ENCODE measurements around the gene GLA. TPM values are rescaled to one million over a fixed set of nuclear protein-coding genes. Genes with fewer than 3 reads are reported as not detected.
A peak's percentile ranks its signal among the peaks of the same experiment; 100 is the strongest.

GLA gene
- total RNA-seq, 1 experiment from 2014 or later, result 115 TPM

- DNase-seq (ENCODE audit: low read depth, low spot score), result no peak
- POLR2A ChIA-PET, result no interaction called here
- Histone ChIP-seq H3K27me3 (ENCODE audit: control insufficient read depth, insufficient read depth, low read length) (no peaks in the 10 kb centered on the region), H3K27ac (ENCODE audit: low read length) (no peak overlapping the region), H3K9me3 (ENCODE audit: control insufficient read depth, insufficient read depth, low read depth, low read length) (no peaks in the 10 kb centered on the region), H3K4me3 (ENCODE audit: low read depth in 2 of 2, low read length in 2 of 2) (no peak overlapping the region), H3K4me1 (ENCODE audit: control insufficient read depth, insufficient read depth, low read length) (peaks cover 13% of the 10 kb centered on the region), H3K36me3 (ENCODE audit: control insufficient read depth, insufficient read depth, low read length) (peaks cover 12% of the 10 kb centered on the region)
- no TSS peak for BruUV-seq (replicated peaks)
- TF ChIP-seq SIN3A (IDR thresholded peaks at IDR 0.05; ENCODE audit: borderline replicate concordance, insufficient read depth, low read depth, low read length) (no peak), POLR2AphosphoS5 (IDR thresholded peaks at IDR 0.05; ENCODE audit: low read depth, low read length) (no peak), TCF7L2 (IDR thresholded peaks at IDR 0.05; ENCODE audit: low read depth, low read length) (no peak), CTCF (IDR thresholded peaks at IDR 0.05) (no peak)
- TF ChIP-seq, protein P1, sequence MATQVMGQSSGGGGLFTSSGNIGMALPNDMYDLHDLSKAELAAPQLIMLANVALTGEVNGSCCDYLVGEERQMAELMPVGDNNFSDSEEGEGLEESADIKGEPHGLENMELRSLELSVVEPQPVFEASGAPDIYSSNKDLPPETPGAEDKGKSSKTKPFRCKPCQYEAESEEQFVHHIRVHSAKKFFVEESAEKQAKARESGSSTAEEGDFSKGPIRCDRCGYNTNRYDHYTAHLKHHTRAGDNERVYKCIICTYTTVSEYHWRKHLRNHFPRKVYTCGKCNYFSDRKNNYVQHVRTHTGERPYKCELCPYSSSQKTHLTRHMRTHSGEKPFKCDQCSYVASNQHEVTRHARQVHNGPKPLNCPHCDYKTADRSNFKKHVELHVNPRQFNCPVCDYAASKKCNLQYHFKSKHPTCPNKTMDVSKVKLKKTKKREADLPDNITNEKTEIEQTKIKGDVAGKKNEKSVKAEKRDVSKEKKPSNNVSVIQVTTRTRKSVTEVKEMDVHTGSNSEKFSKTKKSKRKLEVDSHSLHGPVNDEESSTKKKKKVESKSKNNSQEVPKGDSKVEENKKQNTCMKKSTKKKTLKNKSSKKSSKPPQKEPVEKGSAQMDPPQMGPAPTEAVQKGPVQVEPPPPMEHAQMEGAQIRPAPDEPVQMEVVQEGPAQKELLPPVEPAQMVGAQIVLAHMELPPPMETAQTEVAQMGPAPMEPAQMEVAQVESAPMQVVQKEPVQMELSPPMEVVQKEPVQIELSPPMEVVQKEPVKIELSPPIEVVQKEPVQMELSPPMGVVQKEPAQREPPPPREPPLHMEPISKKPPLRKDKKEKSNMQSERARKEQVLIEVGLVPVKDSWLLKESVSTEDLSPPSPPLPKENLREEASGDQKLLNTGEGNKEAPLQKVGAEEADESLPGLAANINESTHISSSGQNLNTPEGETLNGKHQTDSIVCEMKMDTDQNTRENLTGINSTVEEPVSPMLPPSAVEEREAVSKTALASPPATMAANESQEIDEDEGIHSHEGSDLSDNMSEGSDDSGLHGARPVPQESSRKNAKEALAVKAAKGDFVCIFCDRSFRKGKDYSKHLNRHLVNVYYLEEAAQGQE (IDR thresholded peaks at IDR 0.05; ENCODE audit: insufficient read depth in 1 of 2, low read depth in 2 of 2, low read length in 1 of 2), result no peak
- in situ Hi-C loops (cut with HindIII; ENCODE audit: low pct_unique_long_range_greater_than_20kb, low sequenced_read_pairs), result no loop called here
- intact Hi-C loops (cut with micrococcal nuclease; ENCODE audit: unreplicated experiment), result loop anchor here (10.0 kb wide), 1 partner anchor 178 kb away; no protein-coding TSS in a partner anchor
- CTCF ChIA-PET, result interaction anchor here (0.6 kb wide), 1 partner anchor 214 kb away, joined by 4 read pairs; no protein-coding TSS in a partner anchor
- ATAC-seq, result no peak
Observed at GRCh38 chrX:101416691-101417090, 9.0 kb upstream of the GLA start.

DNA sequence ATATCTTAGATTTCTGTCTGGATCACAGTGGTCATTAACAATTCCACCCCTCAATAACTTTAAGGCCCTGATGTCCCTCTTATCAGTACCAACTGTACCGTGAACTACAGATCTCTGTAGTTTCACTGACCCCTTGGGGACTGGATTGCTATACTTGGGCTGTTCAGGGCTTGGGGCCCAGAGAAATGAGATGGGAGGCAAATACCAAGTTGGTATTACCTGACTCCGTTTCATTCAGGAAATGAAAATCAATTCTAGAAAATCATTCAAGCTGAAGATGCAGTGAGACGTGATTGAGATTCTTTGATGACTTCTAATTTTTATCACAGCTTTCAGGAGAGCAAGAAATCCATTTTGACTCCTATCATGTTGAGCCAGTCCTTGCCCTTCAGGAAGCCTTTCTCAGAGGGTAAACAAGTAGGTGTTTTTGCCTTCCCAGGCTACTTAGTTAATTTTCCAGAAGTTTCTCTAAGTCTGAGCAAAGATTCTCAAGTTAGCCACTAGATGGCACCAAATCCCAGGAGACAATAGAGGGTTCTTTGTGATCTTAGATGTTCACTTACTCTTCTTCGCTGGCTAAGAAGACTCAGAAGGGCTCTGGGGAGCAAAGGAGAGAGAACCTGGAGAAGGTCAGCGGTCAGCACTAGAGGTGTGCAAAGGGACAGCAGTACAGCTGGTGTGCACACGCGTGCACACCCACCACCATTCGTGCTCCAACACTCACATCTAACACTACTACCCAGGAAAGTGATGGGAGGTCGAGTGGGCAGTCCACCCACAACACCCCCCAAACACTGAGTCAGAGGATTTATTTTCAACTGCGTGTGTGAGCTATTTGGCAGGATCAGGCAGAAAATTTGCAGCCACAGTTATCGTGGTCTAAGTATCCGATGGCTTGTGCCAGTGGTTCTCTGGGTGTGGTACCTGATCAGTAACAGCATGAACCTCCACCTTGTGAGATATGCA is 7.7 kb upstream of the GLA start:
- POLR2A ChIA-PET, result no interaction called here

More for the DNA sequence above, 7.7 kb upstream of the GLA start:
- H3K27ac ChIP-seq (ENCODE audit: low read length), result peak overlapping the region; percentile 77
- intact Hi-C loops (cut with micrococcal nuclease; ENCODE audit: unreplicated experiment), result loop anchor here (1.0 to 10.0 kb wide), 2 partner anchors 179 to 384 kb away; no protein-coding TSS in a partner anchor
- no TSS peak for BruUV-seq (replicated peaks)
- ATAC-seq (peak; percentile 67), DNase-seq (ENCODE audit: low read depth, low spot score) (peak; percentile 64)
- no peak overlapping the region for H3K4me3 ChIP-seq (ENCODE audit: low read depth in 2 of 2, low read length in 2 of 2)
- no peaks in the 10 kb centered on the region for H3K27me3 ChIP-seq (ENCODE audit: control insufficient read depth, insufficient read depth, low read length)
- in situ Hi-C loops (cut with HindIII; ENCODE audit: low pct_unique_long_range_greater_than_20kb, low sequenced_read_pairs), result no loop called here
- peaks cover 16% of the 10 kb centered on the region for H3K4me1 ChIP-seq (ENCODE audit: control insufficient read depth, insufficient read depth, low read length)
- CTCF ChIA-PET, result no interaction called here
- H3K36me3 ChIP-seq (ENCODE audit: control insufficient read depth, insufficient read depth, low read length), result peaks cover 12% of the 10 kb centered on the region
- H3K9me3 ChIP-seq (ENCODE audit: control insufficient read depth, insufficient read depth, low read depth, low read length), result no peaks in the 10 kb centered on the region
- TF ChIP-seq, protein P1 (IDR thresholded peaks at IDR 0.05; ENCODE audit: insufficient read depth in 1 of 2, low read depth in 2 of 2, low read length in 1 of 2), result no peak
- no peak for TF ChIP-seq TCF7L2 (IDR thresholded peaks at IDR 0.05; ENCODE audit: low read depth, low read length)
- TF ChIP-seq SIN3A (IDR thresholded peaks at IDR 0.05; ENCODE audit: borderline replicate concordance, insufficient read depth, low read depth, low read length), result no peak
- peak; percentile 55; the same call in 1 of the 2 replicates for TF ChIP-seq POLR2AphosphoS5 (IDR thresholded peaks at IDR 0.05; ENCODE audit: low read depth, low read length)
- peak; percentile 82 for TF ChIP-seq CTCF (IDR thresholded peaks at IDR 0.05)

All from Panc1 (cell line).